Tibial nerve (tissue), 4 donors: ENCODE data around the gene NECTIN1. TPM values are rescaled to one million over a fixed set of nuclear protein-coding genes. Genes with fewer than 3 reads are reported as not detected.

Experiments
- DNase-seq, 2 donors: peaks; one replicate each; pipeline ENCODE4 v3.0.0-alpha.2; 2019; ENCODE audit warnings: low spot score in 2 of 2
- H3K27ac ChIP-seq, 4 donors: fragments of 200-600 bp; sonication (generic) in 3 of 4; one replicate each; pipeline ENCODE4 v1.5.1; 2017 to 2019; ENCODE audit warnings: mild to moderate bottlenecking in 1 of 4
- H3K27me3 ChIP-seq, 2 donors: fragments of 200-600 bp; sonication (generic) in 1 of 2; one replicate each; pipeline versions ENCODE4 v1.5.1 to v1.6.0; 2017 to 2019
- H3K36me3 ChIP-seq, 3 donors: fragments of 200-600 bp; sonication (generic); one replicate each; pipeline ENCODE4 v1.5.1; 2018 to 2019
- H3K4me1 ChIP-seq, 4 donors: fragments of 200-600 bp; sonication (generic) in 3 of 4; one replicate each; pipeline ENCODE4 v1.5.1; 2017 to 2019
- H3K4me3 ChIP-seq, 4 donors: fragments of 200-600 bp; sonication (generic) in 3 of 4; one replicate each; pipeline ENCODE4 v1.5.1; 2017 to 2019; ENCODE audit warnings: mild to moderate bottlenecking in 1 of 4, moderate library complexity in 1 of 4
- H3K9me3 ChIP-seq, 4 donors: fragments of 200-600 bp; sonication (generic) in 3 of 4; one replicate each; pipeline ENCODE4 v1.5.1; 2017 to 2019
- EP300 ChIP-seq, 2 donors: sonication (generic); formaldehyde crosslinking; IDR thresholded peaks; one replicate each; pipeline ENCODE4 v1.6.1; 2017; ENCODE audit warnings: antibody characterized with exemption in 2 of 2, mild to moderate bottlenecking in 1 of 2
- POLR2A ChIP-seq, 2 donors: fragments of 450-650 bp; IDR thresholded peaks; one replicate each; pipeline ENCODE4 v1.6.1; 2017; ENCODE audit warnings: antibody characterized with exemption in 2 of 2, mild to moderate bottlenecking in 2 of 2, moderate library complexity in 2 of 2
- WGBS, 2 donors: methylation state at CpG; one replicate each; pipeline ENCODE4 v1.1.5; 2018; 5-methylcytosine and 5-hydroxymethylcytosine counted together
- total RNA-seq, 4 donors: library from RNA; depleted of rRNA; stranded (reverse); fragments of >200 nt; gene quantifications; one replicate each; pipeline ENCODE4 v1.1.0, GENCODE V29; 2016
- TF ChIP-seq, protein P1 (sequence below), 5 experiments: fragments of 200-600 bp in 3 of 5; fragments of 450-650 bp in 2 of 5; sonication (generic) in 3 of 5; IDR thresholded peaks; one replicate each; pipeline ENCODE4 v1.5.1; 2016 to 2019; ENCODE audit warnings: antibody characterized with exemption in 5 of 5, mild to moderate bottlenecking in 3 of 5, moderate library complexity in 2 of 5

NECTIN1 gene
- total RNA-seq, 4 donors from 2014 or later = 6.0 to 29.1 (median 14.0) TPM

DNA sequence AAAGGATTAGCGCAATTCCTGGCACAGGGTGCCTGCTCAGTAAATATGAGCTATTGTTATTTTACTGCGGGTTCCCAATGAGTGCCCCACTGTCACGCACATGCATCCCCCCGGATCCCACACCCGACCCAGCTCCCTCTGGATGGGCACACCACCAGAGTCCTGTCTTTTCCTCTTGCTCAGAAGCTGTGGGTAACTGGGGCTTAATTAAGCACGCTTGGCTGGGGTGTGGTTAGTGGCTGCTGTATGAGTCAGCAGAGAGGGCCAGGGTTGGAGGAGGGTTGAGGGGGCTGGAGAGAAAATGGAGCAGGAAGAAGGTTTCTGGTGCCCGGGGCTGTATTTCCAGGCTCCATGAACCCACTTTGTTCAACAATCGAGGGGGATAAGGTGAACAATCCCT lies 30.3 kb upstream of the NECTIN1 start:
- 48 to 54% methylated on average over 7 to 8 of the region's 8 CpGs for WGBS, 2 donors
- Histone ChIP-seq H3K36me3 (no peaks in the 10 kb centered on the region), H3K27ac (no peak overlapping the region), H3K9me3 (no peaks in the 10 kb centered on the region), H3K4me3 (no peak overlapping the region), H3K4me1 (peaks cover 0 to 17% (median 0%) of the 10 kb centered on the region in 4 donors), H3K27me3 (no peaks in the 10 kb centered on the region)
- no peak for TF ChIP-seq POLR2A (IDR thresholded peaks at IDR 0.05)
- TF ChIP-seq, protein P1, sequence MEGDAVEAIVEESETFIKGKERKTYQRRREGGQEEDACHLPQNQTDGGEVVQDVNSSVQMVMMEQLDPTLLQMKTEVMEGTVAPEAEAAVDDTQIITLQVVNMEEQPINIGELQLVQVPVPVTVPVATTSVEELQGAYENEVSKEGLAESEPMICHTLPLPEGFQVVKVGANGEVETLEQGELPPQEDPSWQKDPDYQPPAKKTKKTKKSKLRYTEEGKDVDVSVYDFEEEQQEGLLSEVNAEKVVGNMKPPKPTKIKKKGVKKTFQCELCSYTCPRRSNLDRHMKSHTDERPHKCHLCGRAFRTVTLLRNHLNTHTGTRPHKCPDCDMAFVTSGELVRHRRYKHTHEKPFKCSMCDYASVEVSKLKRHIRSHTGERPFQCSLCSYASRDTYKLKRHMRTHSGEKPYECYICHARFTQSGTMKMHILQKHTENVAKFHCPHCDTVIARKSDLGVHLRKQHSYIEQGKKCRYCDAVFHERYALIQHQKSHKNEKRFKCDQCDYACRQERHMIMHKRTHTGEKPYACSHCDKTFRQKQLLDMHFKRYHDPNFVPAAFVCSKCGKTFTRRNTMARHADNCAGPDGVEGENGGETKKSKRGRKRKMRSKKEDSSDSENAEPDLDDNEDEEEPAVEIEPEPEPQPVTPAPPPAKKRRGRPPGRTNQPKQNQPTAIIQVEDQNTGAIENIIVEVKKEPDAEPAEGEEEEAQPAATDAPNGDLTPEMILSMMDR (IDR thresholded peaks at IDR 0.05) = no peak
- TF ChIP-seq EP300 (IDR thresholded peaks at IDR 0.05) = no peak
- DNase-seq = no peak

DNA sequence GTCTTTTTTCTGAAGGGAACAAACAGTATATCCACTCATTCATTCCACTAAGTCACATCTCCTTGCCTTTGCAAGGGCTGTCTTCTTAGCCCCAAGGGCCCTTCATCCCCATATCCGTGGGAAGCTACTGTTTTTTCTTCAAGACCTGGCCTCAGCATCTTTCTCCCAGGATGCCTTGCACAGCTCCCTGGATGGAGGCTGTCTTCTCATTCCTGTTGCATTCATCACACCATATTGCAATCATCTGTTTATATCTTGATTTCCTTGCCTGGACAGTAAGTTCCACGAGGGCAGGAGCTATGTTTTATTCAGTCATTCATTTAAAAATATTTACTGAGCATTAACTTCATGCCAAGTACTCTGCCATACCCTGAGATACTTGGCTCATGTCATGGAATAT lies 29.3 kb upstream of the NECTIN1 start:
- Histone ChIP-seq H3K27ac (no peak overlapping the region), H3K36me3 (no peaks in the 10 kb centered on the region), H3K4me1 (peaks cover 0 to 19% (median 5%) of the 10 kb centered on the region in 4 donors), H3K9me3 (no peaks in the 10 kb centered on the region), H3K4me3 (no peak overlapping the region), H3K27me3 (no peaks in the 10 kb centered on the region)
- TF ChIP-seq EP300 (IDR thresholded peaks at IDR 0.05) (no peak), POLR2A (IDR thresholded peaks at IDR 0.05) (no peak)
- TF ChIP-seq, protein P1 (IDR thresholded peaks at IDR 0.05) = no peak
- no peak for DNase-seq
- WGBS, 2 donors = 44 to 58% methylated on average over 2 of the region's 2 CpGs

DNA sequence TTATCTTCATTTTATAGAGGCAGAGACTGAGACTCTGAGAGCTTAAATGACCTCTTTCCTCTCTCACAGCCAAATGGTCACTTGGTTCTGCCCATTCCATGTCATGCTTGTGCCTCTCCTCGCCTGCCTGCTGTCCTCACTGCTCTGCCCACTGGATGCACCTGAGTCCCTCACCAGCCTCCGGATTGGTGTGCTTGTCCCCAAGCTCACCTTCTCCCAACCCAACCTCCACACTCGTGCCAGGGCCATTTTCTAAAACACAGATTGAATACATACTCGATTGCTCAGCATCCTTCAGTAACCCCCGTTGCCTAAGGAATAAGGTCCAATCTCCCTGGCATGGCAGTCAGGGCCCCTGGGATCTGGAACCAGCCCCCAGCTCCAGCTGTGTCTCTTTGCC lies 28.4 kb upstream of the NECTIN1 start:
- Histone ChIP-seq H3K9me3 (no peaks in the 10 kb centered on the region), H3K36me3 (no peaks in the 10 kb centered on the region), H3K27me3 (no peaks in the 10 kb centered on the region), H3K27ac (no peak overlapping the region), H3K4me1 (peaks cover 0 to 28% (median 11%) of the 10 kb centered on the region in 4 donors), H3K4me3 (no peak overlapping the region)
- no peak for DNase-seq
- 87 to 89% methylated on average over 5 of the region's 5 CpGs for WGBS, 2 donors
- TF ChIP-seq, protein P1 (IDR thresholded peaks at IDR 0.05) = no peak
- TF ChIP-seq POLR2A (IDR thresholded peaks at IDR 0.05) (no peak), EP300 (IDR thresholded peaks at IDR 0.05) (no peak)

DNA sequence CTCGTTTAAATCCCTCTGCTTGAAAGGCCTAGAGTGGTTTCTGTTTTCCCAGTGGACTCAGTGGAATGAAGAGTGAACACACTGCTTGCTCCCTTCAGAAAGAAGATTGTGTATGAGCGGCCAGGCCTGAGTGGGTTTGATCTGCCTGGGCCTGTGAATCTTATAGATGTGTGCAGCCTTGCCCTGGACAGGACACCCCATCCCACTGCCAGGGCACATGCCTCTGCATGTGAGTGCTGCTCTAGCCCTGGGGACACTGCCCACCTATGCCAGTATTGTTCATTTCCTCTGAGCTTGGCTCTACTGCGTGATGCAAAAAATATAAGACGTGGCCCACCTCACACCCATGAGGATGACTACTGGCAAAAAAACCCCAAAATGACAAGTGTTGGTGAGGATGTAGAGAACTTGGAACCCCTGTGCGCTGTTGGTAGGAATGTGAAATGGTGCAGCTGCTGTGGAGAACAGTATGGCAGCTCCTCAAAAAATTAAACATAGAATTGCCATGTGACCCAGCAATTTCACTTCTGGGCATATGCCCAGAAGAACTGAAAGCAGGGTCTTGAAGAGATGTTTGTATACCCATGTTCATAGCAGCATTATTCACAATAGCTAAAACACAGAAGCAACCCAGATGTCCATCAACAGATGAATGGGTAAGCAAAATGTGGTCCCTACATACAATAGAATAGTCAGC lies 27.3 kb upstream of the NECTIN1 start:
- Histone ChIP-seq H3K27me3 (no peaks in the 10 kb centered on the region), H3K4me3 (no peak overlapping the region), H3K9me3 (no peaks in the 10 kb centered on the region), H3K27ac (peak overlapping the region in 1 of 4 donors; percentile 84), H3K36me3 (no peaks in the 10 kb centered on the region), H3K4me1 (peaks cover 0 to 38% (median 15%) of the 10 kb centered on the region in 4 donors)
- DNase-seq = no peak
- 74 to 82% methylated on average over 5 of the region's 5 CpGs for WGBS, 2 donors
- TF ChIP-seq, protein P1 (IDR thresholded peaks at IDR 0.05) = no peak
- TF ChIP-seq EP300 (IDR thresholded peaks at IDR 0.05) = no peak
- TF ChIP-seq POLR2A (IDR thresholded peaks at IDR 0.05) = no peak

DNA sequence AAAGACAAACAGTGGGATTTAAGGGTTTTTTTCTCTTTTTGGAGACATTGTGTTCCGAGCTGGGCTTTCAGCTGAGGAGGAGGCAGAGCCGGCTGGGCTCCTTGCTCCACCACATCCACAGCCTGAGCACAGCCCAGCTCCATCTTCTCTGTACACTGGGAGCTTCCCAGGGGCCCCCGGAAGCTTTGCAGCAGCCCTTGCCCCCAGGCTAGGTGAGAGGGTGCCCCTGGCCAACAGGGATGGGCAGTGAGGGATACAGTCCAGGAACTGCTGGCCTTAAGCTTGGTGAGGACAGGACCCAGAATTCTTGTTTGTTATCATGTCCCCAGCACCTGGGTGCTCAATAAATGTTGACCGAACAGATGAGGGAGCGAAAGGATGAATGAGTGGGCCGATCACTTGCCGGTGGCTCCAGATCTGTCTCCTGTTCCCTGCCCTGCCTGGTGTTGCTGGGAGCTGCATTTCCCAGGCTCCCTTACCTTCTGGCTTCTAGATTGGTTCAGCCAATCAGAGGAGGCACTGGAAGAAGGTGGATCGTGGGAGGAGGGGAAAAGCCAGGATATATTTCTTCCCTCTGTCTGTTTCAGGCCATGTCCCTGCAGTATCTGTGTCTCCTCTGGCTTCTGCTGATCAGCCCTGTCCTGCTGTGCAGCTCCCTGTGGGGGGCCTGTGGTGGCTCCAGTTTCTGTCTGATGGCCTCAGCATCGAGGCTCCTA lies 26.5 kb upstream of the NECTIN1 start:
- H3K36me3 ChIP-seq = no peaks in the 10 kb centered on the region
- peak overlapping the region in 1 of 4 donors; percentile 15 for H3K4me3 ChIP-seq
- no peaks in the 10 kb centered on the region for H3K27me3 ChIP-seq
- H3K9me3 ChIP-seq = no peaks in the 10 kb centered on the region
- WGBS, 2 donors = 78 to 83% methylated on average over 9 of the region's 9 CpGs
- DNase-seq = no peak
- H3K27ac ChIP-seq = peak overlapping the region in 3 of 4 donors; percentile 28 to 84 (median 60)
- TF ChIP-seq EP300 (IDR thresholded peaks at IDR 0.05) = no peak
- TF ChIP-seq, protein P1 (IDR thresholded peaks at IDR 0.05) = no peak
- no peak for TF ChIP-seq POLR2A (IDR thresholded peaks at IDR 0.05)
- peaks cover 0 to 42% (median 16%) of the 10 kb centered on the region in 4 donors for H3K4me1 ChIP-seq
